ENCODE measurements around the gene ARID5B. TPM values are rescaled to one million over a fixed set of nuclear protein-coding genes. Genes with fewer than 3 reads are reported as not detected.

The ARID5B gene
- total RNA-seq, 1 experiment from 2014 or later: 0.04 TPM

DNA sequence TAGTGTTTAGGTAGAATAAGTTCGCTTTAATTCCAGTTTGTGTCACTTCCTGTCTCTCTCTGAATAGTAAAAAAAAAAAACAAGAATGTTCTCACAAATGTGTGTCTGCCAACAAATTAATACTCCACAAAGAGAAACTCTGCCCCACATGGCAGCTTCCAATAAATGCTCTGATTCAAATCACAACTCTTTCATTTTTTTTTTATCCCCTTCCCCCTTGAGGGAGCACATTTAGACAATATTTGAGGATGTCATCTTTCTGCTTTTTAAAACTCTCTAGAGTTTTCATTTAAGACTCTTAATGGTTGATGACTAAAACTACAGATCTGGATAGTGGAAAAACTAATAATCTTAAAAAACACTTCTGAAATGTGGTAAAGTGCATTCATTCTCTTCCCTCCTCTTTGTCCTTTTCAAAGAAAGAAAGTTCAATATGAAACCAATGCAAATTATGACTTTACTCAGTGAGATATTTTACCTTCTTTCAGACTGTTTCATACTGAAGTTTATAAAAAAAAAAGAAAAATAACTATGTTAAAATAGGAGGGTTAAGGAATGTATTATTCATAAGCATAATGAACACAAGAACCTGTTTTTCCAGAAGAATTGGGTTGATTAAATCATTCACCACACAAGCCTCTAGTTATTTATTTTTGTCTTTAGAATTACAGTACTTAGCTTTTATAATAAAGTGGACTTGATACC lies 42.3 kb downstream of the ARID5B start:
- Mint-ChIP-seq H3K4me1 (0 out of 4 replicates have a peak, but pooled peaks cover 0 to 3% of the 10 kb centered on the region in 2 experiments), H3K36me3 (ENCODE audit: insufficient read depth in 1 of 3, low read depth in 3 of 3) (no peaks in the 10 kb centered on the region), H3K4me3 (no peak overlapping the region), H3K9me3 (no peaks in the 10 kb centered on the region), H3K27me3 (ENCODE audit: low read depth) (no peaks in the 10 kb centered on the region), H3K27ac (no peak overlapping the region)
- Histone ChIP-seq H2BK20ac (ENCODE audit: low read depth, low read length, poor library complexity, severe bottlenecking) (no peak overlapping the region), H4K91ac (ENCODE audit: insufficient read length, low read depth, low read length) (no peak overlapping the region), H3K9ac (ENCODE audit: extremely low read depth, insufficient read length, low read length) (no peak overlapping the region), H2BK5ac (ENCODE audit: insufficient read length, low read length) (no peak overlapping the region), H2BK12ac (ENCODE audit: insufficient read length, low read depth, low read length) (no peak overlapping the region), H3K27ac (ENCODE audit: insufficient read length, low read depth, low read length) (no peak overlapping the region), H2AFZ (ENCODE audit: low read length) (no peak overlapping the region), H3K18ac (ENCODE audit: insufficient read length, low read depth, low read length) (no peak overlapping the region), H3K4me1 (ENCODE audit: insufficient read depth, low read length) (no peaks in the 10 kb centered on the region), H3K14ac (ENCODE audit: insufficient read depth, low read length) (no peak overlapping the region), H3K56ac (ENCODE audit: insufficient read length, low read depth, low read length) (no peak overlapping the region), H4K8ac (replicated peaks; ENCODE audit: insufficient read length, low read depth, low read length) (no peak overlapping the region), H3K27me3 (ENCODE audit: insufficient read depth, low read length) (no peaks in the 10 kb centered on the region), H3K4me2 (ENCODE audit: insufficient read depth, insufficient read length, low read length) (no peak overlapping the region), H4K20me1 (ENCODE audit: control insufficient read depth, insufficient read depth, insufficient read length) (no peaks in the 10 kb centered on the region), H3K79me2 (ENCODE audit: insufficient read depth, low read length) (no peaks in the 10 kb centered on the region), H4K5ac (ENCODE audit: insufficient read length, low read depth, low read length) (no peak overlapping the region), H2AK5ac (ENCODE audit: insufficient read length, low read length) (no peak overlapping the region), H3K4ac (ENCODE audit: low read depth, low read length) (no peak overlapping the region), H3T11ph (ENCODE audit: low read length) (no peak overlapping the region), H3K79me1 (ENCODE audit: insufficient read depth, low read depth, low read length, poor library complexity, severe bottlenecking) (no peaks in the 10 kb centered on the region), H2BK120ac (ENCODE audit: low read depth, low read length, poor library complexity, severe bottlenecking) (no peak overlapping the region), H3K9me3 (ENCODE audit: control insufficient read depth, low read depth, low read length) (no peaks in the 10 kb centered on the region), H2BK15ac (ENCODE audit: low read depth, low read length) (no peak overlapping the region), H3K23me2 (ENCODE audit: insufficient read length, low read depth, low read length, poor library complexity, severe bottlenecking) (no peaks in the 10 kb centered on the region), H3K23ac (ENCODE audit: insufficient read length, low read depth, low read length) (no peak overlapping the region)
- no peak for DNase-seq
- WGBS (ENCODE audit: extremely low coverage, insufficient read length, low lambda C conversion rate): no CpG with 5 or more reads among the region's 1 CpG
- TF ChIP-seq, protein P1, sequence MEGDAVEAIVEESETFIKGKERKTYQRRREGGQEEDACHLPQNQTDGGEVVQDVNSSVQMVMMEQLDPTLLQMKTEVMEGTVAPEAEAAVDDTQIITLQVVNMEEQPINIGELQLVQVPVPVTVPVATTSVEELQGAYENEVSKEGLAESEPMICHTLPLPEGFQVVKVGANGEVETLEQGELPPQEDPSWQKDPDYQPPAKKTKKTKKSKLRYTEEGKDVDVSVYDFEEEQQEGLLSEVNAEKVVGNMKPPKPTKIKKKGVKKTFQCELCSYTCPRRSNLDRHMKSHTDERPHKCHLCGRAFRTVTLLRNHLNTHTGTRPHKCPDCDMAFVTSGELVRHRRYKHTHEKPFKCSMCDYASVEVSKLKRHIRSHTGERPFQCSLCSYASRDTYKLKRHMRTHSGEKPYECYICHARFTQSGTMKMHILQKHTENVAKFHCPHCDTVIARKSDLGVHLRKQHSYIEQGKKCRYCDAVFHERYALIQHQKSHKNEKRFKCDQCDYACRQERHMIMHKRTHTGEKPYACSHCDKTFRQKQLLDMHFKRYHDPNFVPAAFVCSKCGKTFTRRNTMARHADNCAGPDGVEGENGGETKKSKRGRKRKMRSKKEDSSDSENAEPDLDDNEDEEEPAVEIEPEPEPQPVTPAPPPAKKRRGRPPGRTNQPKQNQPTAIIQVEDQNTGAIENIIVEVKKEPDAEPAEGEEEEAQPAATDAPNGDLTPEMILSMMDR (conservative IDR thresholded peaks at IDR 0.05): no peak
